Muscle layer of duodenum (tissue), 2 donors: ENCODE measurements around the gene ASCL2.

Source experiments
- H3K27ac ChIP-seq: one replicate; pipeline ENCODE4 v1.7.0; 2013; ENCODE audit warnings: mild to moderate bottlenecking, low read length
- H3K27me3 ChIP-seq: one replicate; pipeline ENCODE4 v1.7.0; 2013; ENCODE audit warnings: low read depth, mild to moderate bottlenecking, control low read depth, low read length
- H3K36me3 ChIP-seq, 2 donors: one replicate each; pipeline ENCODE4 v1.7.0; 2013; ENCODE audit warnings: low read length in 2 of 2, control low read depth in 1 of 2, mild to moderate bottlenecking in 1 of 2; ENCODE audit not compliant: insufficient read depth in 2 of 2, control insufficient read depth in 1 of 2
- H3K4me1 ChIP-seq, 2 donors: one replicate each; pipeline ENCODE4 v1.7.0; 2013; ENCODE audit warnings: low read length in 2 of 2, mild to moderate bottlenecking in 2 of 2, control low read depth in 1 of 2, moderate library complexity in 1 of 2; ENCODE audit not compliant: insufficient read depth in 2 of 2, control insufficient read depth in 1 of 2
- H3K4me3 ChIP-seq, 2 donors: one replicate each; pipeline ENCODE4 v1.7.0; 2013; ENCODE audit warnings: low read length in 2 of 2, low read depth in 1 of 2, mild to moderate bottlenecking in 1 of 2
- H3K9me3 ChIP-seq, 2 donors: one replicate each; pipeline ENCODE4 v1.7.0; 2013; ENCODE audit warnings: low read length in 2 of 2, control low read depth in 1 of 2, mild to moderate bottlenecking in 1 of 2; ENCODE audit not compliant: control insufficient read depth in 1 of 2
- donor health status: healthy.

ASCL2 gene

GRCh38 chr11:2261436-2262230 lies 8.8 kb downstream of the ASCL2 start:
- no peaks in the 10 kb centered on the region for H3K36me3 ChIP-seq
- no peak overlapping the region for H3K27ac ChIP-seq
- no peak overlapping the region for H3K4me3 ChIP-seq
- H3K27me3 ChIP-seq = no peaks in the 10 kb centered on the region
- H3K4me1 ChIP-seq = no peaks in the 10 kb centered on the region
- no peaks in the 10 kb centered on the region for H3K9me3 ChIP-seq

- Histone ChIP-seq H3K27me3 (no peaks in the 10 kb centered on the region), H3K36me3 (no peaks in the 10 kb centered on the region), H3K4me1 (no peaks in the 10 kb centered on the region), H3K27ac (no peak overlapping the region), H3K4me3 (no peak overlapping the region), H3K9me3 (no peaks in the 10 kb centered on the region)
These were observed 9.7 kb downstream of the ASCL2 start for GRCh38 chr11:2260491-2261364.

- Histone ChIP-seq H3K4me1 (no peaks in the 10 kb centered on the region), H3K9me3 (no peaks in the 10 kb centered on the region), H3K4me3 (no peak overlapping the region), H3K27me3 (no peaks in the 10 kb centered on the region), H3K27ac (no peak overlapping the region), H3K36me3 (no peaks in the 10 kb centered on the region)
These were observed 10.4 kb downstream of the ASCL2 start for GRCh38 chr11:2259897-2260451.

- Histone ChIP-seq H3K9me3 (no peaks in the 10 kb centered on the region), H3K4me3 (no peak overlapping the region), H3K4me1 (no peaks in the 10 kb centered on the region), H3K27me3 (no peaks in the 10 kb centered on the region), H3K27ac (no peak overlapping the region), H3K36me3 (no peaks in the 10 kb centered on the region)
These were observed 10.9 kb downstream of the ASCL2 start for GRCh38 chr11:2259466-2259830.

DNA sequence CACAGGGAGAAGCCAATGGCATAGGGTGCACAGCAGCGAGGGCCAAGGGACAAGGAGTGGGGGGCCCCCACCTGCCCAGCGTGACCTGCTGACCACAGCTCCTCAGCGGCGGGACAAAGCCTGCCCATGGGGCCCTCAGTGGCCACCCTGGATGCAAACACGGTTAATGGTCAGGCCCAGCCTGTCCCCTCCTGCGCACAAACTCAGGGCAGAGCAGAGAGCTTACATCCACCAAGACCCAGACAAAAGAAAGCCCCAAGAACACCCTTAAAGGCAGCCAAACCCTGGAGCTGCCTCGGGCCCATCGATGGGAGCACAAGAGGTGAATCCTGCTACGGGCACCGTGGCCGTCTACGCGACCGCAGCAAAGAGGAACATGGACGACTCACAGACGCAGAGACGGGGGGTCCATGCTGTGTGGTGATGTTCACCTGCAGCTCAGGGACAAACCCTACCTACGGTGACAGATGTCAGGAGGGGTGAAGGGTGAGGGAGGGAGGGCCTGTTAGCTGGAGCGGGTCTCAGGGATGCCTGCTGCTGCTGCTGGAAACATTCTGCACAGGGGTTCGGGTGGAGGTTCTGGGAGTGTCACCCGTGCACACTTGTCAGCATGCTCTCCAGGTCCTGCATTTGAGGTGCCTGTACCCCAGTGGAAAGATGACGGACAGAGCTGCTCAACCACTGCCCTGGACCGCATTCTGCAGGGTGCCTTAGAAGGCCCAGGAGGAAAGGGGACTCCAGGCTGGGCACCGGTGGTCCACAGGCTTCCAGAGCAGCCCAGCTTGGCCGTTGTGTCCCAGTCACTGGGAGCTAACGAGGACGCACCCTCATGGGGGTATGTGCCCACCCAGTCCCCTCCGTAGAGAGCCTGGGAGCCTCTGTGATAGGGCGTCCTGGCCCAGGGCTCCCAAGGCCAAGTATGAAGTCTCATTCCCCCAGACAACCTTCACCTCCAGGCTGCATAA lies 11.6 kb downstream of the ASCL2 start:
- Histone ChIP-seq H3K4me1 (no peaks in the 10 kb centered on the region), H3K27me3 (no peaks in the 10 kb centered on the region), H3K36me3 (no peaks in the 10 kb centered on the region), H3K27ac (no peak overlapping the region), H3K4me3 (no peak overlapping the region), H3K9me3 (no peaks in the 10 kb centered on the region)

DNA sequence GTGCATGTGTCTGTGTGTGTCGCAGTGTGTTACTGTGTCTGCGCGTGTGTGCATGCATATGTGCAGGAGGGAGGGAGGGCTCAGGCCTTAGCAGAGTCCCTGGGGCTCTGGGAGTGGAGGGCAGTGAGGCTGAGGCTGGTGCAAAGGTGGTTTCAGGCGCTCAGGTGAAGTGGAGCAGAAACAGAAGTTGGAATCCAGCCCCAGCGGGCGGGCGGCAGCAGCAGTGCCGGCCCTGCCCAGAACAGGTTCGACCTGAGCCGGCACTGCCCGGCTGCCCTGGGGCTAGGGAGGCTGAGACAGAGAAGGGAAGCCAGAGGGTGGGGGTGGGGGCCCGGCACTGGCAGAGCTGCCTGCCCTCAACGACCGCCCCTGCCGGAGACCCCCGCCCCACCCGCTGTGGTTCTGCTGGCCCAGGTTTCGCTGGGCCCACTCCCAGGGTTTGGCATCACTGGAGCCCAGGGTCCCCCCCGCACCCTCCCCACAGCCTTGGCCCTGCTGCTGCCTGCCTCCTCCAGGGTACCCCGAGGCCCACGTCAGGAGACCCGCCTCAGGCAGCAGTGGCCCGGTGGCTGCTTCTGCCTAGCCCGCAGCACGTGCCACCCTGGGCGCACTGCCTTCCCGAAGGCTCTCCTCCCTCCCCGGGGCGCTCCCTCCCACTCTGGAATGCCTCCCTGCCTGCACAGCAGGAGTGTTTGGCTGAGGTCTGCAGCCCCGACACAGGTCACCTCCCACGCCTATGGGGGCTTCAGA lies 13.3 kb downstream of the ASCL2 start:
- H3K4me1 ChIP-seq = no peaks in the 10 kb centered on the region
- no peak overlapping the region for H3K4me3 ChIP-seq
- no peaks in the 10 kb centered on the region for H3K9me3 ChIP-seq
- no peaks in the 10 kb centered on the region for H3K27me3 ChIP-seq
- no peak overlapping the region for H3K27ac ChIP-seq
- no peaks in the 10 kb centered on the region for H3K36me3 ChIP-seq

DNA sequence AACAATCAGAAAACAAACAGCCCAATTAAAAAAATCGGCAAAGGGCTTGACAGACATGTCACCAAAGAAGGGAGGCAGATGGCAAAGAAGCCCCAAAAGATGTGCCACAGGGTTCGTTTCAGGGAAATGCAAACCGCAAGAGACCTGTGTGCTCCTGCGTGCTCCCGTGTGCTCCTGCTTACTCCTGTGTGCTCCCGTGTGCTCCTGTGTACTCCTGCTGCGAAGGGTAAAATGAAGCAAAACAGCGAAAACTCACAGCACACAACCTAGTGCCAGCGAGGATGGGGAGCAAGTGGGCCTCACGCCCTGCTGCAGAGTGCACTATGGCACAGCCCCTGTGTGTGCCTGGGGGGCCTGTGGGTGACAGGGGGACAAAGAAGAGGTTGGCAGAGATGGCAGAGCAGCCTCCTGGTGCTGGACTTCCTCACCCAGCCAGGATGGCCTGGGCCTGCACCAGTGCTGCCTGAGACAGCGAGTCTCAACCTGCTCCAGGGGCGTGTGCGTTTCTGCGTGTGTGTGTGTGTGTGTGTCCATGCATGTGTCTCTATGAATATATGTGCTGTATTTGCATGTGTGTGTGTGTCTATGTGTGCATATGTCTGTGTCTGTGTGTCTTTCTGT lies 14.0 kb downstream of the ASCL2 start:
- no peaks in the 10 kb centered on the region for H3K9me3 ChIP-seq
- no peaks in the 10 kb centered on the region for H3K4me1 ChIP-seq
- H3K4me3 ChIP-seq = no peak overlapping the region
- no peaks in the 10 kb centered on the region for H3K27me3 ChIP-seq
- H3K27ac ChIP-seq = no peak overlapping the region
- H3K36me3 ChIP-seq = no peaks in the 10 kb centered on the region

DNA sequence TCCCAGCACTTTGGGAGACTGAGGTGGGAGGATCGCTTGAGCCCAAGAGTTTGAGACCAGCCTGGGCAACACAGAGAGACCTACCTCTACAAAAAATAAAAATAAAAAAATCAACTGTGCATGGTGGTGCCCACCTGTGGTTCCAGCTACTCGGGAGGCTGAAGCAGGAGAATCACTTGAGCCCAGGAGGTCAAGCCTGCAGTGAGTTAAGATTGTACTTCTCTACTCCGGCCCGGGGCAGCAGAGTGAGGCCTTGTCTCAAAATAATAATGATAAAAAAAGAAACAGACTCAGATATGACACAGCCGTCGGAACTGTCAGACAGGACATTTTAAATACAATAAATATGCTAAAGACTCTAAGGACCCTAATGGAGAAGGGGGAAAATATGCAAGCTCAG lies 18.4 kb downstream of the ASCL2 start:
- Histone ChIP-seq H3K36me3 (no peaks in the 10 kb centered on the region), H3K27me3 (no peaks in the 10 kb centered on the region), H3K4me3 (no peak overlapping the region), H3K4me1 (no peaks in the 10 kb centered on the region), H3K27ac (no peak overlapping the region), H3K9me3 (no peaks in the 10 kb centered on the region)

DNA sequence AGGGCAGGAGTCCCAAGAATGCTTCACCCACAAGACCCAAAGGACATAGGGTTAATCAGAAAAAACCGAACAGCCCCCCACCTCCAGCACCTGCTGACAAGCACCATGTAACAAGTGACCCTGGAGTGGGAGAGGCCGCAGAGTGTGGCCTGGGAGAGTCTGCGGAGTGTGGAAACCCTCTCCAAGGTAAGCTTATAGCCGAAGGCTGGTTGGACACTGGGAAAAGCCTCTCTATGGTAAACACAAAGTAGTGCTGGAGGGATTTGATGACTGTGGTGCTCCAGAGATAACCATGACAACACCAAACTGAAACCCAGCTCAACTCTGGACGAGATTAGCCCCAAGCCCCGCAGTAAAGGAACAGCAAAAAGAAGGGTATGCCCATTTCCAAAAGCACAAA lies 19.2 kb downstream of the ASCL2 start:
- H3K36me3 ChIP-seq = no peaks in the 10 kb centered on the region
- H3K9me3 ChIP-seq = no peaks in the 10 kb centered on the region
- H3K4me1 ChIP-seq = no peaks in the 10 kb centered on the region
- H3K4me3 ChIP-seq = no peak overlapping the region
- no peak overlapping the region for H3K27ac ChIP-seq
- H3K27me3 ChIP-seq = no peaks in the 10 kb centered on the region

DNA sequence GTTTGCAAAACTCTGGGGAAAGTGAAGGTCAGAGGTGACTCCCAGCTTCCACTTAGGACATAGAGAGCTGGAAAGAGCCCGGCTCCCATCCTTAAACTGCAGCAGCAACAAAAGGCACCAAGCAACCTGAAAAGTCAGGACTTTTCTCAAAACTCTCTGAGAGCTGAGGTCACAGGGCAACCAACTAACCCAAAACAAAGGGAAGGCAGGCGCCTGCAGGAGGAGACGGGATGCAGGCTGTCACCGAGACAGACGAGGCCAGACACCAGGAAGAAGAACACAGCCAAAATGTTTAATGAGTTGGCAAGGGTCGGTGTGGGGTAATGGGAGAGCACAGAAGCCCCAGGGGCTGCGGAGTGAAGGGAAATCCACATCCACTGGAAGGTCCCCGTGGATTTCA lies 19.9 kb downstream of the ASCL2 start:
- H3K27me3 ChIP-seq = no peaks in the 10 kb centered on the region
- H3K36me3 ChIP-seq = no peaks in the 10 kb centered on the region
- H3K4me3 ChIP-seq = no peak overlapping the region

More for the DNA sequence above, 19.9 kb downstream of the ASCL2 start:
- no peaks in the 10 kb centered on the region for H3K4me1 ChIP-seq
- no peak overlapping the region for H3K27ac ChIP-seq
- H3K9me3 ChIP-seq = no peaks in the 10 kb centered on the region
